GM21528 (cell line): Measurements from ENCODE around the gene GP1BA.
A peak's percentile ranks its signal among the peaks of the same experiment; 100 is the strongest.

ENCODE experiments used
- ATAC-seq: cut with Tn5 transposase; IDR thresholded peaks from one replicate; pipeline ENCODE4 v1.9.1; 2021; ENCODE audit warnings: mild to moderate bottlenecking, moderate library complexity; ENCODE audit not compliant: unreplicated experiment, low FRiP score

Gene GP1BA

DNA sequence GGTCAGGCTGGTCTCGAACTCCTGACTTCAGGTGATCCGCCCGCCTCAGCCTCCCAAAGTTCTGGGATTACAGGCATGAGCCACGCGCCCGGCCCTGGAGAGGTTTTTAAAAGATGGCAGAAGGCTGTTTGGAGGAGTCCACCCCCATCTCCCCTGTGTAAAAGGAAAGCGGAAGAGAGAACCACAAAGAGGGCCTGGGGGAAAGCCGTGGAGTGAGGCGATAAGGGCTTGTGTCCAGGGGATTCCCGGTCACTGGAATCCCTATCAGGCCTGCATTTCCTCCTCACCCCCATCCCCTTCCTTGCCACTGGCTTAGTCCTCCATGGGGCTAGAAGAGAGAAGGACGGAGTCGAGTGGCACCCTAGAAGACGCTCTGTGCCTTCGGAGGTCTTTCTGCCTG is at the start of gene GP1BA:
Gene GP1BA (plus strand): TSS at position 315 of the 400 bp plus-strand sequence. CDS start 328 bp downstream, outside the sequence.
- ATAC-seq = no peak

DNA sequence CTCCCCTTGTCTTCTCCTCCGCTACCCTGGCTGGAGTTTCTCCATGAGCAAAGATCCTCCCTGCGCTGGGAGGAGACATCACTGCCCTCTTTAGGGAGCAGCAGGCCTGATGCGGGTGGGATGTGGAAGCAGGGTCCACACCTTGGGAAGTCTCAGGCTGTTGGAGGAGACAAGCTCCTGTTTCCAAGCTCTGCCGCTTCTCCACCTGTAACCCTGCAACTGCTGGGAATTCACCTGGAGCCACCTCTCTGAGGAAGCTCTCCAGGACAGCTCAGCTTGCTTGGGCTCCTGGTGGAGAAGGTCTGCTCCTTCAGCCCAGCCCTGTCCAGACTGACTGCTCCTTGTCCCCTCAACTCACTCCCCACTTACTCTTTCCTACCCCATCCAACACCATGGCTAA is 47.6 kb upstream of the GP1BA start:
- no peak for ATAC-seq

DNA sequence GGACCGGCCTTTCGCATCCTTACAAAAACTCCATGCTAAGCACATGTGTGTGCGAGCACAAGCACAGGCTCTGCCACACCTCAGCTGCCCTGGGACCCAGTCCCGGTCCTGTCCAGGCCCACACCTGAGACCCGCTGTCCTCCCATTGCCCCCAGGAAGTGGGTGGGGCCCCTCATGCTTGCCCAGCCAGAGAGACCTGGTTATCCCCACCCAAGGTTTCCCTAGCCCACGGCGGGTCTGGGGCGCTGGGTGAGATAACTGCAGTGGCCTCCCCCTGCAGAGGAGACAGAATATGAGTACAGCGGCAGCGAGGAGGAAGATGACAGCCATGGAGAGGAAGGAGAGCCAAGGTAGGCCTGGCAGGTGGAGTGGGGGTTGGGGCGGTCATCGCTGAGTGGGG is 45.2 kb upstream of the GP1BA start:
- no peak for ATAC-seq

DNA sequence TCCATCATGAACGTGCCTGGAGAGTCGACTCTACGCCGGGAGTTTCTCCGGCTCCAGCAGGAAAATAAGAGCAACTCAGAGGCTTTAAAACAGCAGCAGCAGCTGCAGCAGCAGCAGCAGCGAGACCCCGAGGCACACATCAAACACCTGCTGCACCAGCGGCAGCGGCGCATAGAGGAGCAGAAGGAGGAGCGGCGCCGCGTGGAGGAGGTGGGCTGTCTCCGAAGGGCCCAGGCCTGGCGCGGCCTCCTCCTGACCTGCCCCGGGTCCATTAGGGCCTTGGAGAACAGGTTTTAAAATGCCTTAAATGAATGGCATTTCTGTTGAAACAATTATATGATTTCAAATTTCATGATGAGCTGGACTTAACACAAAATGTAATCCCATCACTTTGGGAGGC is 44.5 kb upstream of the GP1BA start:
- no peak for ATAC-seq

DNA sequence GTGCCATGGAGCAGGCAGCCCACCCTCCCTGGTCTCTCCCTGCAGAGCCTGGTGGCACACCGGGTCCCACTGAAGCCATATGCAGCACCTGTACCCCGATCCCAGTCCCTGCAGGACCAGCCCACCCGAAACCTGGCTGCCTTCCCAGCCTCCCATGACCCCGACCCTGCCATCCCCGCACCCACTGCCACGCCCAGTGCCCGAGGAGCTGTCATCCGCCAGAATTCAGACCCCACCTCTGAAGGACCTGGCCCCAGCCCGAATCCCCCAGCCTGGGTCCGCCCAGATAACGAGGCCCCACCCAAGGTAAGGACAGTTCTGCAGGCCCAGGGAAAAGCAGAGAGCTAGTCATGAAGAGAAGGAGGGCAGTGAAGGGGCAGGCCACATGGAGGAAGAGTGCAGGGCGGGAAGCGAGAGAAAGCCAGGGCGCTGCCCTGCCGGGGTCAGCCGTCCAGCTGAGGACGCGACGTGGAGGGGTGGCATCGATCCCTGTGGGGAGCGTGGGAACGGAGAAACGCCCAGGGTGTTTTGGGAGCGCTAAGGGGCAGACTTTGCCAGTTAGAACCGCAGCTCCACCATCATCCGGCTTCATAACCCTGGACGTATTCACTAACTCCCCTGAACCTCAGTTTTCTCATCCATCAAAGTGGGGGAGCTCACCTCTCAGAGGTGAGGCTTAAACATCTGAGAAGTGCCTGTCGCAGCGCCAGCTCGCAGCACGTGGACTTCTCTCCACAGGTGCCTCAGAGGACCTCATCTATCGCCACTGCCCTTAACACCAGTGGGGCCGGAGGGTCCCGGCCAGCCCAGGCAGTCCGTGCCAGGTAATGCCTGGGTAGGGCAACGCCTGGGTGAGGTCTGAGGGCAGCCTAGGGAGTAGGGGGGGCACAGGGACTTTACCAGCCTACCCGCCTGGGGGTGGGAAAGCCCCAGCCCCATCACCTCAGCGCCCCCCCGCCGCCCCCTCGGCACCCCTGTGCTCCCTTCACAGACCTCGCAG is 40.4 kb upstream of the GP1BA start:
- no peak for ATAC-seq

DNA sequence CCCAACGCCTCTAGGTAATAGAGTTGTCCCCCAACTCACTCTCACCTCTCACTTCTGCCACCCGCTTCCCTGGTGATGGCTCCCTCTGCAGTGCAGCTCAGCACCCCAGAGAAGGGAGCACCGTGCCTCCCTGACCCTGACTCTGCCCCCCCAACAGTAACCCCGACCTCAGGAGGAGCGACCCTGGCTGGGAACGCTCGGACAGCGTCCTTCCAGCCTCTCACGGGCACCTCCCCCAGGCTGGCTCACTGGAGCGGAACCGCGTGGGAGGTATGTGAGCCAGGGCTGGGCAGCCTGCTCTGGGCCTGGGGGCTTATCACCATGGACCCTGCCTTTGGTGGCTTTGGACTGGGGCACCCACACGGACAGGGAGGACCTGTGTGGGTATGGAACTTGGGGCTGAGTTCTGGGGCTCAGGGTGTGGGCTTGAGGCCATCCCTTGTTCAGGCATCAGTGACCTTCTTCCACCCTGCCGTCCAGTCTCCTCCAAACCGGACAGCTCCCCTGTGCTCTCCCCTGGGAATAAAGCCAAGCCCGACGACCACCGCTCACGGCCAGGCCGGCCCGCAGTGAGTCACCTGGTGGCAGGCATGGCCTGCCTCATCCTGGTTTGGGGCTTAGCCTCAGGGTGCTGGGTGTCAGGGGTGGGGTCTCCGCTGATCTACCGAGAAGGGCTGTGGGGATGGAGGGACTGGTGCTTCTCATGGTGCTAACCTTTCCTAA is 39.4 kb upstream of the GP1BA start:
- no peak for ATAC-seq

DNA sequence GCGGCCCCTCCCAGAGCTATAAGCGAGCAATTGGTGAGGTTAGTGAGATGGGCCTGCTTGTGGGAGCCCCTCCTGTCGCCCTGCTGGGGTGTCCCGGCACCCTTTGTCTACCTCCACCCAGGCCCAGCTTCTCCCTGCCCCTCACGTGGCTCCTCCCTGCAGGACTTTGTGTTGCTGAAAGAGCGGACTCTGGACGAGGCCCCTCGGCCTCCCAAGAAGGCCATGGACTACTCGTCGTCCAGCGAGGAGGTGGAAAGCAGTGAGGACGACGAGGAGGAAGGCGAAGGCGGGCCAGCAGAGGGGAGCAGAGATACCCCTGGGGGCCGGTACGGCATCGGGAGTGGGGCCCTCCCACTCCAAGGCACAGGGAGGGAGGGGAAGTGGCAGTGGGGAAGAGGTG is 38.8 kb upstream of the GP1BA start:
- ATAC-seq = no peak

DNA sequence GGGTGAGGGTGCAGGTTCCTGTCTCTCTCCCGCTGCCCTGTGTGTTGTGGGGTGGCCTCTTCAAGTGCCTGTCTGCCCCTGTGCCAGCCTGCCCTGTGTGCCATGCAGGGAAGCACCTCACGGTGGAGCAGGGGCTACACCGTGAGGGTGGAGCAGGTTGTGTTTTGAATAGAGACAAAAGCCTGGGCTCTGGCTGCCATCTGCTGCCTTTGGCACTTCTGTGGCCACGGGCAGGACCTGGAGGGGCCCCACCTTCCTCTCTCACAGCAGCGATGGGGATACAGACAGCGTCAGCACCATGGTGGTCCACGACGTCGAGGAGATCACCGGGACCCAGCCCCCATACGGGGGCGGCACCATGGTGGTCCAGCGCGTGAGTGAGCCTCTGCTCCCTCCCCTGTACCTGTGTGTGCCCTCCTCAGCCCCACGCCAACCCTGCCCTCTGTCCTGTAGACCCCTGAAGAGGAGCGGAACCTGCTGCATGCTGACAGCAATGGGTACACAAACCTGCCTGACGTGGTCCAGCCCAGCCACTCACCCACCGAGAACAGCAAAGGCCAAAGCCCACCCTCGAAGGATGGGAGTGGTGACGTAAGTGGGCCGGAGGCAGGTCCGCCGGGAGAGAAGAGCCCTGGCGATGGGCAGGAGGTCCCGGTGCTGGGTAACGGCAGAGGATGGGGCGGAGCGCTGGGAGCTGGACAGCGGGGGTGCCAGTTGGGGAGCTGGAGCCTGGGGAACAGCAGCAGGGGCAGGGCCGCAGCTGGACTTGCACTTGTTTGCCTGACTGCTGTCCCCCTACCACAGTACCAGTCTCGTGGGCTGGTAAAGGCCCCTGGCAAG is 38.1 kb upstream of the GP1BA start:
- ATAC-seq = no peak

DNA sequence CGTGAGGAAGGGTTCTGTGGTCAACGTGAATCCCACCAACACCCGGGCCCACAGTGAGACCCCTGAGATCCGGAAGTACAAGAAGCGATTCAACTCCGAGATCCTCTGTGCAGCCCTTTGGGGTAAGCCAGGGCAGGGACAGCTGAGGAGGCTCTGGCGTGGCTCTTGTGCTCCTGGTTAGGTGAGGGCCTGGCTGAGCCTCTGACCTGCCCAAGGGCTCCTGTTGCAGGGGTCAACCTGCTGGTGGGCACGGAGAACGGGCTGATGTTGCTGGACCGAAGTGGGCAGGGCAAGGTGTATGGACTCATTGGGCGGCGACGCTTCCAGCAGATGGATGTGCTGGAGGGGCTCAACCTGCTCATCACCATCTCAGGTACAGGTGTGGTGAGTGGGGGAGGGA is 37.0 kb upstream of the GP1BA start:
- ATAC-seq = no peak

DNA sequence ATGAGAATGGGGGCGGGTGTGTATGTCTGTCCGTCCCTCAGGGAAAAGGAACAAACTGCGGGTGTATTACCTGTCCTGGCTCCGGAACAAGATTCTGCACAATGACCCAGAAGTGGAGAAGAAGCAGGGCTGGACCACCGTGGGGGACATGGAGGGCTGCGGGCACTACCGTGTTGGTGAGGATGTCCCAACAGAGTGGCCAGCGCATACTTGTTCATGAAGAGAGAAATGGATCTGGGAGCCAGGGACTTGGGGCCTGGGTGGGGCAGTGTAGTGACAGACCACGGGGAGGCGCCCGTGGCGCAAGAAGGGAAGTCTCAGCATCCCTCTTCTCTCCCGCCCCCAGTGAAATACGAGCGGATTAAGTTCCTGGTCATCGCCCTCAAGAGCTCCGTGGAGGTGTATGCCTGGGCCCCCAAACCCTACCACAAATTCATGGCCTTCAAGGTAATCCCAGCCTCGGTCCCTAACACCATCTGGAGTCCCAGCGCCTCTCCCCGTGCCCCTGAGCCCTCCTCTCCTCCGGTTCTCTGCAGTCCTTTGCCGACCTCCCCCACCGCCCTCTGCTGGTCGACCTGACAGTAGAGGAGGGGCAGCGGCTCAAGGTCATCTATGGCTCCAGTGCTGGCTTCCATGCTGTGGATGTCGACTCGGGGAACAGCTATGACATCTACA is 36.3 kb upstream of the GP1BA start:
- ATAC-seq = no peak

DNA sequence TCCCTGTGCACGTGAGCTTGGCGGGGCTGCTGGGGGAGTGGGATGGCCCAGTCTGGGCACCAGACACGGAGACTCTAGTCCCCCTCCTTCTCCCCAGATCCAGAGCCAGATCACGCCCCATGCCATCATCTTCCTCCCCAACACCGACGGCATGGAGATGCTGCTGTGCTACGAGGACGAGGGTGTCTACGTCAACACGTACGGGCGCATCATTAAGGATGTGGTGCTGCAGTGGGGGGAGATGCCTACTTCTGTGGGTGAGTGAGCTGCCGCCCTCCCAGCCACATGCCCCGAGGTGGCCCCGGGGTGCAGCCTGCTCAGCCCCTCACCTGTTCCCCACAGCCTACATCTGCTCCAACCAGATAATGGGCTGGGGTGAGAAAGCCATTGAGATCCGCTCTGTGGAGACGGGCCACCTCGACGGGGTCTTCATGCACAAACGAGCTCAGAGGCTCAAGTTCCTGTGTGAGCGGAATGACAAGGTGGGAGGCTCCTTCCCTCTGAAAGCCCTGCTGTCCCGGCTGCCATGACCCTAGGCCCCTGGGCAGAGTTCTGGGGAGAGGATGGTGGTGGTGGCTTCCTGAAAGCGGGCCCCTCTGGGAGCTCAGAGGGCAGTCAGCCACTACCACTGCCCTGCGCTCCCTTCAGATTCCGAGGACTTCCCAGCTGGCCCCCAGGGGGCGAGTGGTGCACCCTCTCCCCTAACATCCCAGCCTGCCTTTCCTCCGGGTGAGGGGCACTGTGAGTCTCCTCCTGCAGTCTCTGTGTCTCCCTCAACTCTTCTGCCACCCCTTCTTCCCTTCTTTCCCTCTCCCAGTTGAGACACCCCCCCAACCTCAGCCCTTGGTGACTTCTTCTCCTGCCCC is 35.5 kb upstream of the GP1BA start:
- ATAC-seq = no peak

DNA sequence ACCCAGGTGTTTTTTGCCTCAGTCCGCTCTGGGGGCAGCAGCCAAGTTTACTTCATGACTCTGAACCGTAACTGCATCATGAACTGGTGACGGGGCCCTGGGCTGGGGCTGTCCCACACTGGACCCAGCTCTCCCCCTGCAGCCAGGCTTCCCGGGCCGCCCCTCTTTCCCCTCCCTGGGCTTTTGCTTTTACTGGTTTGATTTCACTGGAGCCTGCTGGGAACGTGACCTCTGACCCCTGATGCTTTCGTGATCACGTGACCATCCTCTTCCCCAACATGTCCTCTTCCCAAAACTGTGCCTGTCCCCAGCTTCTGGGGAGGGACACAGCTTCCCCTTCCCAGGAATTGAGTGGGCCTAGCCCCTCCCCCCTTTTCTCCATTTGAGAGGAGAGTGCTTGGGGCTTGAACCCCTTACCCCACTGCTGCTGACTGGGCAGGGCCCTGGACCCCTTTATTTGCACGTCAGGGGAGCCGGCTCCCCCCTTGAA is 34.8 kb upstream of the GP1BA start:
- ATAC-seq = no peak

DNA sequence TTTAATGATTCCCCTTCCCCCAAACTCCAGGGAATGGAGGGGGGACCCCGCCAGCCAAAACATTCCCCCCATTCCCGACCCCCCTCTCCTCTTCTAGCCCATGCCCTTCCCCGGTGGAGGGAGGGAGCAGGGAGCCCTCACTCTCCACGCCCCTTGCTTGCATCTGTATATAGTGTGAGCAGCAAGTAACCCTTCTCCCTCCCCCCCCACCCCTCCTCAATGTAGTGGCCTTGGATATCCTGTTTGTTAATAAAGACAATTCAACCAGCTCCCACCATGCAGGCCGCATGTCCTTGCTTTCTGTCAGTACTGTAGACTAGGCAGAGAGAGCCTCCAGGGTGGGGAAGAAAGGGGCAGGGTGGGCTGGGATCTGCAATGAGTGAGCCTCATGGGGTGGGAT is 34.3 kb upstream of the GP1BA start:
- ATAC-seq = no peak

DNA sequence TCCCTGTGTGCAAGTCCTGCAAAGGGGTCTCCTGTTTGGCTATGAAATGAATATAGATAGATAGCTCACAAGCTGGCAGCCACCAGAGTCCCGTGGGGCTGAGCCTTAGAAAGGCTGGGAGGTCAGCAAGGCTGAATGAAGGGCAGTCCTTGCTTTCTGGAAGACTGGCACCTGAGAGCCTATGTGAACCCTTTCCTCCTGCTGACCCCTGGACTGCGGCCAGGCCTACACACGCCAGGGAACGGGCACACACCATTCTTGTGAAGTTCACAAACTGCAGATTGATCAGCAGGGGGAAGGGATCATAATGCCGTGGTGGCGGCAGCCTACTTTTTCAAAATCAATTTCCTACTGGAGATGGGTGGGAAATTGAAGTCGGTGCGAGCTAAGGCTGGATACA is 33.7 kb upstream of the GP1BA start:
- ATAC-seq = no peak

DNA sequence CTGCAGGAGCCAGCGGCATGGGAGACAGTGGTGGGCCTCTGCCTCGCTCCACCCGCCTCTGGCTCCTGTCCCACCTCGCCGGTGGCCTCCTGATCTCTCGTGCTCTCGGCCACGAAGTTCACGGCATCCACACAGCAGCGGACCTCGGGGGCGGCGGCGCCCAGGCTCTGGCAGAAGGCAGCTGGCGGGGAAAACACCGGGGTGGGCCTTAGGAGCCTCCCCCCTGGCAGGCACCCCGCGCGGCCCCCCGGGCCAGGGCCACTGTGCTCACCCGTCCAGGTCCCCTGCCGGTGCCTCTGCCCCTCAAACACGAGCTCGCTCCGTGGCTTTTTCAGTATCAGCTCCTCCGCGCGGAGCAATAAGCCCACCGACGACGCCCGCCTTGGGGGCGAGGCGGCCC is 33.1 kb upstream of the GP1BA start:
- peak; percentile 3 for ATAC-seq

DNA sequence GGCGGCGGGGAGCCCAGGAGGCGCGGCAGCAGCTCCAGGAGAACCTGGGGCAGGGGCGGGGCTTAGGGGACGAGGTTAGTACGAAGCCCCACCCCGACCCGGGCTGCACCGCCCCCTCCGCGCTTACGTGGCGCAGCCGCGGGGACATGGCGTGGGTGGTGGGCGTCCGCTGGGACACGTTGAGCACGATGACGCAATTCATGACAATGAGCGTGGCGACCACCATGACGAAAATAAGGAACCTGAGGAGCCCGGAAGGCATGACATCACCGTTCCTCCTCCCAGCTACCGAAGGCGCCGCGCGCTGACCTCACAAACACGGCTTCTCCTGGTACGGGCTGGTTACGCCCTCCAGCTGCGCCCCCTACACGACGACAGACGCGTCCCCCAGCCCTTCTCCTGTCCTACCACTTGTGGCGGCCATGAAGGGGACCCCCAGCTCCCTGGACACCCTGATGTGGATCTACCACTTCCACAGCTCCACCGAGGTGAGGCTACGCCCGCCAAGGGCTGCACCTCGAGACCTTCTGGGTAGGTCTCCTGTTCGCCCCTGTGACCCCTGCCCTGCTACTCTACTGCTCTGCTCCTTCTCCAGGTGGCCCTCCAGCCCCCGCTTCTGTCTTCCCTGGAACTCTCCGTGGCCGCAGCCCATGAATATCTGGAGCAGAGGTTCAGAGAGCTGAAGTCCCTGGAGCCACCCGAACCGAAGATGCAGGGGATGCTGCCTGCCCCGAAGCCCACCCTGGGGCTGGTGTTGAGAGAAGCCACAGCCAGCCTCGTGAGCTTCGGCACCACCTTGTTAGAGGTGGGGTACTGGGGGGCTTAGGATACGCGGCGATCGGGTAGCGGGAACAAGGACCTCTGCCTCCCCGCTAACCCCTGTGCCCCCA is 32.5 kb upstream of the GP1BA start, which contains the start of gene C17orf107:
Gene C17orf107 (plus strand): TSS at position 196 of the 890 bp plus-strand sequence. CDS start 227 bp downstream, at position 423.
- ATAC-seq = peak; percentile 44

DNA sequence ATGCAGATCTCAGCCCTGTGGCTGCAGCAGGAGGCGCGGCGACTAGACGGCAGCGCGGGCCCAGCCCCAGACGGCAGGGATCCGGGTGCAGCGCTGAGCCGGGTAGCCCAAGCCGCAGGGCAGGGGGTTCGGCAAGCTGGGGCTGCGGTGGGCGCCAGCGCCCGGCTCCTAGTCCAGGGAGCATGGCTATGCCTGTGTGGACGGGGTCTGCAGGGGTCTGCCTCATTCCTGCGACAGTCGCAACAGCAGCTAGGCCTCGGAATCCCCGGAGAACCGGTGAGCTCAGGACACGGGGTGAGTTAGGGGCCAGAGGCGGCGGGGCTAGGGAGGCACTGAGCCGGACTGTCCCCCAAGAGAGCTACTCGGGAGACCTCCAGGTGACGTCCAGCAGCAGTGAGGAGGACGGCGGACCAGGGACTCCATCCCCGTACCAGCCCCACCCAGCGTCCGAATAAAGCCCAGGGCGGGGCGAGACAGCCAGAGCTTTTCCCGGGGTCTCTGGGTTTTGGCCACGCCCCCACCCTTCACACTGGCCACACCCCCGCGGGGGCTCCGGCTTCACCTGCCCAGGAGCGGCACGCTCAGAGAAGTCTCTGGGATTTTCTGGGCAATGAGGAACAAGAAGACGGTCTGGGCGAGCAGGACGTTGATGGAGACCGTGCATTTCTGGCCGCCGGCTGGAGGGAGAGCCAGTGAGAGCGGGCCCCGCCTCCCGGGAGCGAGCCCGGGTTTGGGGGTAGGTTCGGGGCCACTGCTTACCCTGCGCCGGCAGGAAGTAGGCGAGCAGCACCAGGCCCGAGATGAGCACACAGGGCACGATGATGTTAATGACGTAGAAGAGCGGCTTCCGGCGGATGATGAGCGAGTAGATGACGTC is 31.6 kb upstream of the GP1BA start:
- no peak for ATAC-seq
